ENCODE measurements around the gene STK17A.
"Not testable (repeated sequence)": the region's sequence is repeated elsewhere in the genome, so short reads cannot be mapped to it uniquely, and the experiment has no call there.

STK17A gene

GRCh38 chr7:43596426-43596825 lies 13.5 kb downstream of the STK17A start:
- not testable (repeated sequence) for DNase-seq (ENCODE audit: low spot score)

- no peak for DNase-seq (ENCODE audit: low spot score)
These were observed 17.1 kb downstream of the STK17A start for GRCh38 chr7:43600056-43600455.

DNA sequence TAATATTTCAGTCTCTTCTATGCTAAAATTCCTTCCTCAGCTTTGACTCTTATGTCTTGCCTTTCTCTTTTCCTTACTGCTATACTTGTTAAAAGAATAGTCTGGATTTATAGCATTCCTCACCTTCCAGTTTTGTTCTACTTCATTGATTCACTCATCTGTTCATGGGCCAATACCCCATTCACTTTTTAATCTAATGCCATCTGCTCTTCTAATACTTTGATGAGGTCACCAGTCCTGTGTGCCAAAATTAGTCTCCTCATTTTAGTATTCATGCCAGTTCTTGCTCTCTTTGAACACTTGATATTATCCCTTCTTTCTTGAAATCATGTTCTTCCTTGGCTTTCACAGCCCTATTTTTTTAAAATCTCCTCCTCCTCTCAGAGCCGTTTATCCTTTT lies 19.3 kb downstream of the STK17A start:
- DNase-seq (ENCODE audit: low spot score): peak; percentile 38

DNA sequence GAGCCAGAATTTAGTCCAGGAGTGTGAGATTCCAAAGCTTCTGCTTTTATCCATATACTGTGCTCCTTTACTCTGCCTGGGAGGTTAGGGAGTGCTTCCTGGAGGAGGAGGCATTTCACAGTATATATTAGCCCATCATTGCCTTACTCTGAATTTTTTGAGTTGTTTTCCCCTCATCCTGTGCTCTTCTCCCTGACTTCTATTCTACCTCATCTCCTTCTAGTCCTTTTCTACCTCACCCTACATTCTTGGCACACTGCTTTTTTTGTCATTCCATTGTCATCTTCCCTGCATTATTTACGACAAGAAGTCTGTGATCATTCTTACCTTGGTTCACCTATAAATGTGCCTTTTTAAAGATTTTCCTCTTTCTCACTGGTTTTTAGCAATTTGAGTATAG lies 21.3 kb downstream of the STK17A start:
- no peak for DNase-seq (ENCODE audit: low spot score)

DNA sequence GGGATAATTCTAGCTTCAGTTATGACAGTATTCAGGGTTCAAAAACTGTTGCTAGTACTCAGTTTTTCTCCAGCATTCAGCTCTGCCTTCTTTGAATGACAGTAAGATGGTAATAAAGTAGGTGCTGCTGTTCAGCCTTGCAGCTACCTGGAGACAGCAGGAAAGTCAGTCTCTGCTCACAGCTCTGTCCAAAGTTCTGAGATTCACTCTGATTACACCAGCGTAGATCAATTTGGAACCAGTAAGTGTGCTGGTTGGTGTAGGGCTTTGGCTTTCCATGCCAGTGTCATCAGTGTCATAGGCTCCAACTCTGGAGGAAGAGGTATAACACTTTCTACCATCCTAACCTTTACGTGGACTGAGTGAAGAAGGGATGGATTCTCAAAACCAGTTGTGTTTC lies 26.2 kb downstream of the STK17A start:
- DNase-seq (ENCODE audit: low spot score): no peak

DNA sequence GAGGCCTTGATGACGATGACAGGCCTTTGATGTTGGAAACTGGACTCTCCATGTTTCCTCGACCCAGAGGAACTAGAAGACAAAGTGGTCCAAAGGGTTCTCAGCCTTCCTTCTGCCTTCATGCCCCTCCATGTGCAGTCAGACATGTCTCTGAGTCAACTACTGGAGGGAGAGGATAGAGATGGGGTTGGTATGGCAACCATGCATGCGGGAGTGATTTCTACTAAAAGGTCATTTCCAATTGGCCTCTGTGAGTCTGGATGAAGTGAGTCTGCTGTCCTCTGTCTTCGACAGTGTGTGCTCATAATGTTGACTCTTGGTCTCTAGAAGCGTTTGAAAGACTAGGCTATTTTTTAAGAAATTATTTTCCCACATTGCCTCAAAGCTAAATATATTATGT lies 29.2 kb downstream of the STK17A start:
- DNase-seq (ENCODE audit: low spot score): no peak

DNA sequence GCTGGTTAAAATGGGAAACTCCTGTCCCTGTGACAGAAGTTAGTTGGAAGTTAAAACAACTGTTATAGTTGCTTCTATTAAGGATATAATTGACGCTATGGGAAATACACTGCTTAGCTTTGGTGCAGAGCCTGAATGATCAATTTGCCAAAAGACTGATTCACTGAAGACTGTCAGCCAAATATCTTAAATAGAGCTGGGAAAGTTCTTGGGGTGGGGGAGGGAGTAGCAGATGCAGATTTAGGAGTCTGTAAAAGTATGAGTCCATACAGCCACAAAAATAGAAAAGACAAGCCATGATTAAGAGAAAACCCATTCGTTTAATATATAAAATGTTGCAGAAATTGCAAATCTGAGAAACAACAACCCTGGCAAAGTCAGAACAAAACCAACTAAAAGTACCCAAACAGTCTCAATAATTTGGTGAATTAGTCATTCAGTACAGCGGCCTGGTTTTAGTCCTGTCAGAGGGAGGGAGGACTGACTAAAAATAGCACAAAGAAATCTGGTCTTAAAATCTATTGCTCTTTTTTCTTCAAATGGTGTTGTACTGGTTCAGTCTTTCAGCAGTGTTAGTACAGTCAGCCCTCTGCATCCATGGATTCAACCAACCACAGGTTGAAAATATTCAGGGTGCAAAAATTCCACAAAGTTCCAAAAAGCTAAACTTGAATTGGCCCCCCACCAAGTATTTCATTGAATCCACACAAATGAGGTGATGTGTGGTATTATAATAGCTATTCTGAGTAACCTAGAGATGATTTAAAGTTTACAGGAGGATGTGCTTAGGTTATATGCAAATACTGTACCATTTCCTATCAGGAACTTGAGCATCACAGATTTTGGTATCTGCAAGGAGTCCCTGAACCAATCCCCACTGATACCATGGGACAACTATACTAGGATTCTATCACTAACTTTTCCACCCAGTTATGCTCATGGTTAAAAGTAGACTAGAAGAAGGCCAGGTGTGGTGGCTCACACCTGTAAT lies 30.0 kb downstream of the STK17A start:
- no peak for DNase-seq (ENCODE audit: low spot score)

- no peak for DNase-seq (ENCODE audit: low spot score)
These were observed 32.7 kb downstream of the STK17A start for GRCh38 chr7:43615558-43616145.

GRCh38 chr7:43616977-43617376 lies 34.1 kb downstream of the STK17A start:
- DNase-seq (ENCODE audit: low spot score): no peak

DNA sequence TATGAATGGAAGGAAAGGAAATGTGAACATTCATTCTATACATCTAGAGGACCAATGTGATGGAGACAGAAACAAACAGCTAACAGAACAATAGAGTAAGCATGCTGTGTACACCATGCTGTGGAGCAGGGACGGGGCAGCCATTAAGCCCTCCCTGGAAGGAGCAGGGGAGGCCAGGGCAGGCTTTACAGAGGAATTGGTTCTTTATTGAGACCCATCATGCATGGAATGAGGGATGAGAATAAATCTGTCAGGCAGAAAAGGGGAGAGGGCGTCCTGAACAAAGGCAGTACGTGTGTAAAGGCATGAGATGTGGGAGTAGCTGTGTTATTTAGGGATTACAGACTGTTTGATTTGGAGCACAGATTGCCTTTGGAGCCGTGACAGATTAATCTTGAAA lies 35.2 kb downstream of the STK17A start:
- DNase-seq (ENCODE audit: low spot score): no peak

GRCh38 chr7:43619213-43620012 lies 36.5 kb downstream of the STK17A start:
- DNase-seq (ENCODE audit: low spot score): no peak

GRCh38 chr7:43621729-43622448 lies 39.0 kb downstream of the STK17A start:
- DNase-seq (ENCODE audit: low spot score): no peak

- no peak for DNase-seq (ENCODE audit: low spot score)
These were observed 41.2 kb downstream of the STK17A start for GRCh38 chr7:43624156-43624555.

DNA sequence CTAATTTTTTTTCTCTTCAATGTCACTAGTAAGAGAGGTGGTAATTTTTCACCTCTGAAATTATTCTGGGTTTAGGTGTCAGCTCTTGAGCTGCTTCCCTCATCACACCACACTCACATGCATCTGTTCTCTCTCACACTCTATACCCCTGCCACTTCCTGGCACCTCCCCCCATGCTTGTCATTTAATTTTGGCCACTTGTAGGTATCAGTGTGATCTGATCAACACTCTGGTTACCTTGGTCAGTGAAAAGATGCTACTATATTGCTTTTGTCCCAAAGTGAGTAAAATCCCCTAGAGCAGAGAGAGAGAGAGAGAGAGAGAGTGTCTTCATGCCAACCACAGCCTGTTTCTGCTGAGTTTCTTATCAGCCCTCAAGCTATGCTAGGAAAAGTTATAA lies 42.5 kb downstream of the STK17A start:
- DNase-seq (ENCODE audit: low spot score): no peak

DNA sequence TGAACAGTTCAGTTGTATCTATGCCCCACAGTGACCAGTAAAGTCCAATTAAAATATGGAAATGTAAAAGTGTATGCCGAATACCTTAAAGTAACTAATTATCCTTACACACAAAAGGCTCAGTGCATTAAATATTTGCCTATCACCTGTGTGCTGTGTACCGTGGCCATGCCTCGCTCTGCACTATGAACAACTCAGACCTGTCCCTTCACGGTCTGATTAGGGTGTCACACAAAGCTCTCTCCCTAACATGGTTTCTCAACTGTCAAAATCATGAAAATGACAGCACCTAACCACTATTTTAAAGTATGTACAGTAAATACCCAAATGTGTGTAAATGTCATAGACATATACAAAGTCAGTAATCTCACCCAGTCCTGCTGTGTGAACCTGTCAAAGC lies 43.1 kb downstream of the STK17A start:
- no peak for DNase-seq (ENCODE audit: low spot score)

GRCh38 chr7:43626695-43627094 lies 43.8 kb downstream of the STK17A start:
- DNase-seq (ENCODE audit: low spot score): no peak

DNA sequence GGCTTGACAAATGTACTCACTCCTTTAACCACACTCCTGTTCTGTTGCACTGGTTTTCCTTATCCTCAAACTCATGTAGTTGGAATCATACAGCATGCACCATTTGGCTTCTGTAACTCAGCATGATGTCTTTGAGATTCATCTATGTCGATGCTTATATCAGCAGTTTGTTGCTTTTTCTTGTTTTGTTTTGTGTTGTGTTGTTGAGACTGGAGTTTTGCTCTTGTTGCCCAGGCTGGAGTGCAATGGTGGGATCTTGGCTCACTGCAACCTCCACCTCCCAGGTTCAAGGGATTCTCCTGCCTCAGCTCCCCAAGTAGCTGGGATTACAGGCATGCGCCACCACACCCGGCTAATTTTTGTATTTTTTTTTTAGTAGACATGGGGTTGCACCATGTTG lies 44.9 kb downstream of the STK17A start:
- DNase-seq (ENCODE audit: low spot score): not testable (repeated sequence)

GRCh38 chr7:43628431-43628830 lies 45.5 kb downstream of the STK17A start:
- DNase-seq (ENCODE audit: low spot score): no peak

DNA sequence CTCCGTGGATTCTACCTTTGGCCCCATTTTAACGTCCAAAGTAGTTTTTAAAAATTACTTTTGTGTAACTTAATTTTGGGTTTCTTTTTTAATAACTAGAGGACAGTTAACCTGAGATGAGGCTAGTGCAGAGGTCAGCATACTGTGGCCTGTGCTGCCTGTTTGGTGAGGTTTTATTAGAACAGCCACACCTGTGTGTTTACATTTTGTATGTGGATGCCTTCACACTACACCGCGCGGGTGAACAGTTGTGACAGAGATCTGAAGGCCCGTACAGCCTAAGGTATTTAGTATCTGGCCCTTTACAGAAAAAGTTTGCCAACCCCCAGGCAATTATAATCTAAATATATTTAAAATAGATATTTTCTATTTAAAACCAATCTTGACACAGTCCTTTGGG lies 46.9 kb downstream of the STK17A start:
- no peak for DNase-seq (ENCODE audit: low spot score)

- DNase-seq (ENCODE audit: low spot score): no peak
These were observed 47.6 kb downstream of the STK17A start for GRCh38 chr7:43630482-43630881.

DNA sequence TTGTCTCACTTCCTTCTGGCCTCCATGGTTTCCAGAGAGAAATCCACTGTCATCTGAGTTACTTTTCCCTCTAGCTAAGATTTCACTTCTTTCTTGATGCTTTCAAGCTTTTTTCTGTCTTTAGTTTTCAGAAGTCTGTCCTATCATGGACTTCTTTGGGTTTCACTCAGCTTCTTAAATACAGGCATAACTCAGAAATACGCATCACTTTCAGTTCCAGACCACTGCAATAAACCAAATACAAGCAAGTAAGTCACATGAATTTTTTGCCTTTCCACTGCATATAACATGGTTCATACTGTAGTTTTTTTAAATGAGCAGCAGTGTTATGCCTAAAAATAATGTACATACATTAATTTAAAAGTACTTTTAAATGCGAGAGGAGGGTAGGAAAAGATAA lies 48.7 kb downstream of the STK17A start:
- no peak for DNase-seq (ENCODE audit: low spot score)

- no peak for DNase-seq (ENCODE audit: low spot score)
These were observed 49.8 kb downstream of the STK17A start for GRCh38 chr7:43632746-43633145.
